ENCODE measurements around the gene DNAJC16.

- TF ChIP-seq POLR2A (IDR thresholded peaks at IDR 0.05; ENCODE audit: low read depth, low read length) (no peak), POLR2AphosphoS5 (IDR thresholded peaks at IDR 0.05; ENCODE audit: low read depth, low read length) (no peak), TAF1 (IDR thresholded peaks at IDR 0.05; ENCODE audit: borderline replicate concordance, low read depth, low read length) (no peak)
Measured at GRCh38 chr1:15610167-15610566, 83.5 kb downstream of the DNAJC16 start.

All from GM12892 (cell line).